Upper lobe of left lung (tissue), 4 donors: ENCODE measurements around the gene SRRM4.

Experiments used
- CTCF ChIP-seq, 6 experiments: fragments of 450-650 bp in 4 of 6; fragments of 200-600 bp in 2 of 6; sonication (generic) in 2 of 6; IDR thresholded peaks; one replicate each; pipeline ENCODE4 v1.5.1; 2016 to 2019; ENCODE audit warnings: antibody characterized with exemption in 6 of 6
- EP300 ChIP-seq, 4 donors: sonication (generic); formaldehyde crosslinking; IDR thresholded peaks; one replicate each; pipeline ENCODE4 v1.5.1; 2017; ENCODE audit warnings: antibody characterized with exemption in 4 of 4, control low read depth in 2 of 4
- POLR2A ChIP-seq, 4 donors: fragments of 450-650 bp; IDR thresholded peaks; one replicate each; pipeline ENCODE4 v1.5.1; 2016 to 2017; ENCODE audit warnings: antibody characterized with exemption in 4 of 4, mild to moderate bottlenecking in 2 of 4
- POLR2AphosphoS5 ChIP-seq, 2 donors: sonication (generic); formaldehyde crosslinking; IDR thresholded peaks; one replicate each; pipeline ENCODE4 v1.5.1; 2017; ENCODE audit warnings: antibody characterized with exemption in 2 of 2

- TF ChIP-seq CTCF (IDR thresholded peaks at IDR 0.05), result no peak
- no peak for TF ChIP-seq POLR2A (IDR thresholded peaks at IDR 0.05)
- no peak for TF ChIP-seq EP300 (IDR thresholded peaks at IDR 0.05)
- no peak for TF ChIP-seq POLR2AphosphoS5 (IDR thresholded peaks at IDR 0.05)
Measured at GRCh38 chr12:118959348-118959747, 22.0 kb upstream of the SRRM4 start.
